SU-DHL-6 (cell line): ENCODE data around the gene PDE8B.

Experiments
- H2AFZ ChIP-seq: fragments of 200-600 bp; sonication (generic); 2 replicates; pipeline ENCODE4 v1.6.1; 2014; ENCODE audit warnings: low read depth, mild to moderate bottlenecking, moderate library complexity, mixed read lengths, antibody characterized with exemption, low read length; ENCODE audit not compliant: severe bottlenecking
- H3F3A ChIP-seq: fragments of 200-600 bp; shearing (Covaris generic); 2 replicates; pipeline ENCODE4 v1.6.0; 2016; ENCODE audit warnings: antibody characterized with exemption, mild to moderate bottlenecking; ENCODE audit not compliant: insufficient read depth
- H3K27ac ChIP-seq: fragments of 200-600 bp; sonication (generic); 2 replicates; pipeline ENCODE4 v1.5.1; 2016; ENCODE audit warnings: low read depth, mild to moderate bottlenecking, low read length, moderate library complexity, mixed read lengths
- H3K27me3 ChIP-seq: fragments of 200-600 bp; sonication (generic), shearing (Covaris generic); 2 replicates; pipeline ENCODE4 v1.6.0; 2014; ENCODE audit warnings: mild to moderate bottlenecking, low read length
- H3K36me3 ChIP-seq: fragments of 200-600 bp; sonication (generic); 2 replicates; pipeline ENCODE4 v1.6.1; 2014; ENCODE audit warnings: mild to moderate bottlenecking, low read length, mixed read lengths
- H3K4me2 ChIP-seq: fragments of 300-600, 200-600 bp; shearing (Covaris generic), sonication (generic); 2 replicates; pipeline ENCODE4 v1.6.0; 2014; ENCODE audit warnings: low read length, low read depth, mild to moderate bottlenecking; ENCODE audit not compliant: poor library complexity, severe bottlenecking
- H3K4me3 ChIP-seq: fragments of 200-600 bp; sonication (generic); 2 replicates; pipeline ENCODE4 v1.5.1; 2014; ENCODE audit warnings: antibody characterized with exemption, low read length, mild to moderate bottlenecking, mixed read lengths; ENCODE audit not compliant: insufficient read depth, poor library complexity, severe bottlenecking
- H3K79me2 ChIP-seq: fragments of 200-600 bp; sonication (generic); 2 replicates; pipeline ENCODE4 v1.6.1; 2014; ENCODE audit warnings: mild to moderate bottlenecking, low read length, moderate library complexity; ENCODE audit not compliant: insufficient read depth
- H3K9ac ChIP-seq: fragments of 200-600 bp; sonication (generic); 2 replicates; pipeline ENCODE4 v1.7.0; 2014; ENCODE audit warnings: mild to moderate bottlenecking, low read length
- H3K9me2 ChIP-seq: fragments of 200-600 bp; sonication (generic); replicated peaks from 2 replicates; pipeline ENCODE4 v1.6.1; 2014; ENCODE audit warnings: low read length; ENCODE audit not compliant: insufficient read depth
- H3K9me3 ChIP-seq: fragments of 200-600 bp; sonication (generic); 2 replicates; pipeline ENCODE4 v1.6.1; 2014; ENCODE audit warnings: low read length, mixed read lengths; ENCODE audit not compliant: insufficient read depth
- H4K20me1 ChIP-seq: fragments of 200-600 bp; sonication (generic); 2 replicates; pipeline ENCODE4 v1.6.1; 2014; ENCODE audit warnings: low read depth, mild to moderate bottlenecking, antibody characterized with exemption, low read length, moderate library complexity, mixed read lengths
- CTCF ChIP-seq: fragments of 200-600 bp; sonication (generic); IDR thresholded peaks from one replicate; pipeline ENCODE4 v1.5.1; 2017; ENCODE audit warnings: antibody characterized with exemption, mild to moderate bottlenecking, low read length, moderate library complexity; ENCODE audit not compliant: insufficient read depth, poor library complexity, severe bottlenecking
- EZH2phosphoT487 ChIP-seq: fragments of 200-600 bp; sonication (generic), shearing (Covaris generic); conservative IDR thresholded peaks from 2 replicates; pipeline ENCODE4 v1.6.1; 2018; ENCODE audit warnings: mild to moderate bottlenecking, antibody characterized with exemption, low read length, moderate library complexity, mixed read lengths

PDE8B gene

GRCh38 chr5:77343165-77343564, 132.7 kb downstream of the PDE8B start:
- Histone ChIP-seq H3K4me3 (no peak overlapping the region), H2AFZ (no peak overlapping the region), H4K20me1 (no peaks in the 10 kb centered on the region), H3K36me3 (no peaks in the 10 kb centered on the region), H3K9me2 (no peaks in the 10 kb centered on the region), H3K9ac (no peak overlapping the region), H3K9me3 (no peaks in the 10 kb centered on the region), H3F3A (no peaks in the 10 kb centered on the region), H3K27ac (no peak overlapping the region), H3K27me3 (no peaks in the 10 kb centered on the region), H3K79me2 (no peaks in the 10 kb centered on the region), H3K4me2 (no peak overlapping the region)
- TF ChIP-seq CTCF (no peak), EZH2phosphoT487 (no peak)

- no peaks in the 10 kb centered on the region for H3F3A ChIP-seq
- no peak overlapping the region for H3K9ac ChIP-seq
- H3K9me2 ChIP-seq, result no peaks in the 10 kb centered on the region
- no peak overlapping the region for H3K27ac ChIP-seq
- no peaks in the 10 kb centered on the region for H4K20me1 ChIP-seq
- no peaks in the 10 kb centered on the region for H3K9me3 ChIP-seq
- H2AFZ ChIP-seq, result no peak overlapping the region
- no peak overlapping the region for H3K4me2 ChIP-seq
- TF ChIP-seq EZH2phosphoT487, result no peak
- no peak for TF ChIP-seq CTCF
- H3K4me3 ChIP-seq, result no peak overlapping the region
- no peaks in the 10 kb centered on the region for H3K36me3 ChIP-seq
- H3K27me3 ChIP-seq, result no peaks in the 10 kb centered on the region
- H3K79me2 ChIP-seq, result no peaks in the 10 kb centered on the region
These were observed 137.1 kb downstream of the PDE8B start for GRCh38 chr5:77347435-77348098.

DNA sequence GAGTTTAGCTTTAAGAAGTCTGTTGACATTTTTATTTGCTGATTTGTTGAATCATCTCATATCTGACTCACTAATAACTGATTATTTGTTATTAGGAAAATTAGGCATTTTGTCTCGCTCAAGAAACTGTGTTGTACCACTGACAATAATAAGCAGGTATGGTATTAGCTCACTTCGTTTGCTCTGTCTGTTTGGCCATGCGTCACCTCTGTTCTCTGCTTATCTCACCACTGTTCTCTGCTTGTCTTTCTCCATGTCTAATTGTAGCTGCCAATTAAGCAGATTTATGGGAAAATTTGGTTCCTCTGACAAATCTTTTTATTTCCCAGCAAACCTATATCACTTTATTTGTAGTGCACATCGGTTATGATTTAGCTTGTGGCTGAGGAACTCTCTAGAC, 142.8 kb downstream of the PDE8B start:
- no peaks in the 10 kb centered on the region for H3F3A ChIP-seq
- H3K9me3 ChIP-seq, result no peaks in the 10 kb centered on the region
- H3K9ac ChIP-seq, result no peak overlapping the region
- no peaks in the 10 kb centered on the region for H3K9me2 ChIP-seq
- no peak overlapping the region for H3K27ac ChIP-seq
- no peak overlapping the region for H3K4me2 ChIP-seq
- TF ChIP-seq EZH2phosphoT487 (no peak), CTCF (no peak)
- H3K36me3 ChIP-seq, result no peaks in the 10 kb centered on the region
- H4K20me1 ChIP-seq, result no peaks in the 10 kb centered on the region
- H3K79me2 ChIP-seq, result no peaks in the 10 kb centered on the region
- H2AFZ ChIP-seq, result no peak overlapping the region
- no peak overlapping the region for H3K4me3 ChIP-seq
- no peaks in the 10 kb centered on the region for H3K27me3 ChIP-seq
